AG09319 (cell line): Measurements from ENCODE around the gene ESR1.
"Not testable (repeated sequence)": the region's sequence is repeated elsewhere in the genome, so short reads cannot be mapped to it uniquely, and the experiment has no call there.

Experiments
- DNase-seq: peaks from one replicate; pipeline ENCODE4 v3.0.0-alpha.2; 2010; ENCODE audit warnings: low read depth; ENCODE audit errors: extremely low read depth
- TF ChIP-seq, protein P1 (sequence below): IDR thresholded peaks from 2 replicates; pipeline ENCODE4 v1.5.1; 2011; ENCODE audit warnings: low read depth, mild to moderate bottlenecking, inconsistent platforms, low read length, moderate library complexity

The ESR1 gene

DNA sequence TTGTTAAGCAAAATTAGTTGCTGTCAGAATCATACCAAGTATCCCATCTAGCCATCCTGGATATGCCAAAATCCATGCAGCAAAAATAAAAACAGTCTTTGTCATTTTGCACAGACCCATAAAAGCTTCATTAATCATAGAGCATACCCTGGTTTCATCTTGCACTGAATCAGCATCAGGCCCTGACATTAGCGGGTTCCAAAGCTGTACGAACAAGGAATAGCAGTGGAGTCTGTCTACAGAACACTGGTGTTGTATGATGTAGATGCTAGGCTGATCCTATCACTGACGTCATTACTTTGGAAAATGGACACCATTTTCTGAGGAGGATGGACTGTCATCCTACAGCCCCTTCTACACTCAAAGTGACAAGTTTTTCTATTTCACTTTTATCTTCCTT, 315.6 kb downstream of the ESR1 start:
- TF ChIP-seq, protein P1, sequence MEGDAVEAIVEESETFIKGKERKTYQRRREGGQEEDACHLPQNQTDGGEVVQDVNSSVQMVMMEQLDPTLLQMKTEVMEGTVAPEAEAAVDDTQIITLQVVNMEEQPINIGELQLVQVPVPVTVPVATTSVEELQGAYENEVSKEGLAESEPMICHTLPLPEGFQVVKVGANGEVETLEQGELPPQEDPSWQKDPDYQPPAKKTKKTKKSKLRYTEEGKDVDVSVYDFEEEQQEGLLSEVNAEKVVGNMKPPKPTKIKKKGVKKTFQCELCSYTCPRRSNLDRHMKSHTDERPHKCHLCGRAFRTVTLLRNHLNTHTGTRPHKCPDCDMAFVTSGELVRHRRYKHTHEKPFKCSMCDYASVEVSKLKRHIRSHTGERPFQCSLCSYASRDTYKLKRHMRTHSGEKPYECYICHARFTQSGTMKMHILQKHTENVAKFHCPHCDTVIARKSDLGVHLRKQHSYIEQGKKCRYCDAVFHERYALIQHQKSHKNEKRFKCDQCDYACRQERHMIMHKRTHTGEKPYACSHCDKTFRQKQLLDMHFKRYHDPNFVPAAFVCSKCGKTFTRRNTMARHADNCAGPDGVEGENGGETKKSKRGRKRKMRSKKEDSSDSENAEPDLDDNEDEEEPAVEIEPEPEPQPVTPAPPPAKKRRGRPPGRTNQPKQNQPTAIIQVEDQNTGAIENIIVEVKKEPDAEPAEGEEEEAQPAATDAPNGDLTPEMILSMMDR: no peak
- DNase-seq: no peak

DNA sequence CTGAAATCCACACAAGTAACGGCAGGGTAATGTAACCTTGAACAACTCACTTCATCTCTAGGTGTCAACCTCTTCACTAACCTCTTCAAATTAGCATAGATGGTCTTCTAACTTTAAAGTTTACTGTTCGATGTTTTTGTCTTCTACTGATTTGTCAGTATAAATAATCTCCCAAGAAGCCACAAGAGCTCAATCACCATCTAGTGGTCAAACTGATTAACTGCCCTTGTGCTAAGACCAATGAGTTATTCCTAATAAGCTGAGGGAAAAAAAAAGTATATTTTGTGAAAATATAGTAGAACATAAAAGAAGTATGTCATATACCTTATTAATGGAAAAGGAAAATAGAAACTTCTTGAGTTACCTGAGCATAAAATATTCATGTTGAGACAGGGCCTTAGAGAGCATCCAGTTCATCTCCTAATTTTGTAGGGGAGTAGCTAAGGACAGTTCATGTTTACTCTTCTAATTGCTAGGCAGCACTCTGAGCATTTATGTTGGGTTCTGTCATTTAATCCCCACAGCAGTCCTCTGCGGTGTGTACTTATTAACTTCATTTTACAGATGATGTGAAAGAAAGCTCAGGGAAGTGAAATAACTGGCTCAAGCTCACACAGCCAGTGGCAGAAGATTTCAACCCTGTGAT, 317.1 kb downstream of the ESR1 start:
- no peak for DNase-seq
- TF ChIP-seq, protein P1: peak; percentile 78

DNA sequence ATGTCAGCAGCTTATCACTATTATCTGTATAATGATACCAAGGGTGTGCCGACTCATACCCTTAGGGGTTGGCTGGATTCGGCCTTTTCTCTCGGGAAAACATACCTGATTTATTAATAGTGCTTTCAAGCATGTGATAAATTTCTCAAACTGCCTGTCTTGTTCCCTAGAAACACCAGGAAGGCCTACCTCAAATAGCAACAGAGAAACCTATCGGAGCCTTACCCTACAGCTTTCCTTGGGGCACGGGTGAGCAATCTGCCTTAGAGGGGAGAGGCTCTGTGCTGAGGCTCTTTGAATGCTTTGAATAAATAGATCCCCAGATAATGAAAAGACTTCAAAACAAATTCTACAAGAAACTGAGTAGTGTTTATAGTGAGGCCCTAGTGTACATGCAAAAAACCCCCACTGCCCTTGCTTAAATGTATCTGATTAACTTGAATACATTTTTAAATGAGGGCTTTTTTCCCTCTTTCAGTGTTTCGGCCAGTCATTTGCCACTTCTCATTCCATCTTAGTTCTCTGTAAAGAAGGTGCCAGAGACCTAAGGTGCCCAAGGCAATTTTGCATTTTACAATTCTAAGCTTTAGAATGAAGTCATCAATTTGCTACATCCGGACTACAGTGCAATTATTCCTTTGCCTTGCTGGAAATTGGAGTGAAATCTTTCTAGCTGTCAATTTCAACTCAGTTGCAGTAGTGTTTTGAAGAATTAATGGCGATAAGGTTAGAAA, 320.1 kb downstream of the ESR1 start:
- TF ChIP-seq, protein P1: no peak
- no peak for DNase-seq

DNA sequence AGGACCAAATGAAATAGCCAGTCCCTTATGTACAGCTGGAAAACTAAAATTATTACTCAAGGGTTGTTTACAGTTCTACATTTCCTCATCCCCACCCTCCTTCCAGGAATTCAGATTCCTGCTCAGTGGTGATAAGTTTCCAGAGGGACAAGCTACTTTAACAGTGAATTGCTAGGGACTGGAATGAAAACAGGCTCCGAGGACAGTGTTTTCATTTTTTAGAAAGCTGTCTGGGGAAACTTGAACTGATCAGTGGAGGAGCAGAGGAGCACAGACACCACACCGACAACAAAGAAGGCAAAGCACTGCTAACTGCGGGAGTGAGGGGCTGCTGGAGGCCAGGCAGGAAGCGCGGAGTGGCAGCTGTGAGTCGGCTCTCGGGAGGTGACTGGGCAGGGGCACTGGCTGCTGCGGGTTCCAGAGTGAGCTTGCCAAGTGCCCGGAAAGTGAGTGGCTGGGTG, 322.2 kb downstream of the ESR1 start:
- TF ChIP-seq, protein P1: no peak

DNA sequence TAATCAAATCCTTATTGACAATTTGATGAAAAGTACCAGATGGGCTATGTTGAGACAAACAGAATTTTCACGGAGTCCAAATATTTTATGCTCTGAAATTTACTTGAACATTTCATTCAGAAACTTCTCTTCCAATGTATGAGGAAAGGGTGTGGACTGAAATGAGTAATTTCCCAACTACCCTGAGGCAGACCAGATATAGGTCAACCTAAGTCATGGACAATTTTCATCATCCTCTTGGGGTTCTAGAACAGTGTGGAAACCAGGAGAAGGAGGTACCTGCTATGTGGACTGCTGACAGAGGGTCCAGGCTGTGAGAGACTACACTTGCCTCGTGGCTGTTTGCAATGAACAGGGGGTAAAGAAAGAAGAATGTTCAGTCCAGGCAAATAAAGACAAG, 323.0 kb downstream of the ESR1 start:
- no peak for DNase-seq
- TF ChIP-seq, protein P1: no peak

More for the DNA sequence above, 322.2 kb downstream of the ESR1 start:
- no peak for DNase-seq

GRCh38 chr6:152135755-152136448, 328.4 kb downstream of the ESR1 start:
- no peak for DNase-seq
- TF ChIP-seq, protein P1: no peak

- DNase-seq: no peak
- TF ChIP-seq, protein P1: no peak
Observed at GRCh38 chr6:152136449-152136825, 329.0 kb downstream of the ESR1 start.

DNA sequence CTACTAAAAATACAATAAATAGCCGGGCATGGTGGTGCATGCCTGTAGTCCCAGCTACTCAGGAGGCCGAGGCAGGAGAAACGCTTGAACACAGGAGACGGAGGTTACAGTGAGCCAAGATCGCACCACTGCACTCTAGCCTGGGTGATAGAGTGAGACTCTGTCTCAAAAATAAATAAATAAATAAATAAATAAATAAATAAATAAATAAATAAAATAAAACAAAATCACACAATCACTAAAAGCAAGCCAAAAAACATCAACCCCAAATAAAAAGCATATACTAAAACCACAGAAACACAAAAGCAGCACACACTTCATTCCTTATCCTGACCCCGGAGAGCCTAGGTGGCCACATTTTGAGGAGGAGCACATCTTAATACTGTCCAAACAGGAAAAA, 330.9 kb downstream of the ESR1 start:
- DNase-seq: not testable (repeated sequence)
